Measurements from ENCODE around the gene DPF3.

Gene DPF3

DNA sequence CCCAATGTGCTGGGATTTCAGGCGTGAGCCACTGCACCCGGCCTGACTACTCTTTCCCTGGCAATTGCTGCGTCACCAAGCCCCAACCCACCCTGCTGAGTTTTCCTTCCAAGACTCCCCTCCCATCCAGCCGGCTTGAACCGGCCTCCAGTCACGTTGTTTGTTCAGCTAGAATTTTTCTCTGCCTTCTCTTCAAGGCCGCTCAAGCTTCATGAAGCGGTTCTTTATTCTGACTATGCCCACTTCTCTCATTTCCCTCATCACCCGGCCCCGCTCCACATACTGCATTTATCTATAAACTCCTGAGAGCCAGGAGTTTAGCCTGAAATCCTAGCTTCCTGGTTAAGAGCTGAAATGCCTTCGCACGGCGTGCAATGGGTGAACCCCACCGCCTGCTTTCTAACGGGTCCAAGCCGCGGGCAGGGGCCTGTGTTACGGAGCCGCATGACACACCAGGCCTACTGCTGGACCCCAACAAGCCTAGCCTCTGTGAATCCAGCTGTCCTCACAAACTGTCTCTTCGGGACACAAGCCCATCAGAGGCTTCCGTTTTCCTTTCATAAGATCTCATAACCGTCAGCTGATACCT, 31.4 kb upstream of the DPF3 start:
- H3K27me3 ChIP-seq (ENCODE audit: control insufficient read depth in 5 of 5, insufficient read depth in 4 of 5, low read length in 5 of 5), result peaks cover 0 to 6% (median 0%) of the 10 kb centered on the region in 5 donors
- H3K36me3 ChIP-seq (ENCODE audit: control insufficient read depth in 5 of 5, insufficient read depth in 5 of 5, low read length in 5 of 5), result no peaks in the 10 kb centered on the region
- H3K4me3 ChIP-seq (ENCODE audit: low read depth in 1 of 5, low read length in 5 of 5), result peak overlapping the region; percentile 67 to 95 (median 79)
- peaks cover 1 to 21% (median 14%) of the 10 kb centered on the region in 5 donors for H3K4me1 ChIP-seq (ENCODE audit: control insufficient read depth in 5 of 5, insufficient read depth in 5 of 5, low read length in 5 of 5)
- H3K9me3 ChIP-seq (ENCODE audit: control insufficient read depth in 5 of 5, low read length in 5 of 5), result no peaks in the 10 kb centered on the region
- H3K27ac ChIP-seq (ENCODE audit: low read depth, low read length), result no peak overlapping the region
- peak overlapping the region in 2 of 5 donors; percentile 41 to 67 for H3K9ac ChIP-seq (ENCODE audit: low read length in 5 of 5)

DNA sequence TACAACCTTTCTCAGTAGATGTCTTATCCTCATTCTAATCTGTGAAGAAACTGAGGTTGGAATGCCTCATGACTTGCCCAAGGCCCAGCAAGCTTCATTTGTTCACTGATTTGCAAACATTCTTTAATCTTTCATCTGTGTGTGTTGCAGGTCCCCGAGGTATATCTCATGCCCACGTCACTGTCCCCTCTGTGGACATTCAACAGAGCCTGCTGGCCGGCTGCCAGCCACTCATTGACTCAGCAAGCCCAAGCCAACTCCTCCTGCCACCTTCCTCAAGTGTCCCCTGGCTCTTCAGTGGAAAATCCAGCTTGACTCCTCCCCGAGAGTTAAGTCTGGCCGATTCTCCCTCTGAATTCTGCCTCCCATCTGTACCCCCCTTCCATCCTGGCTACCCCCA, 30.4 kb upstream of the DPF3 start:
- Histone ChIP-seq H3K36me3 (ENCODE audit: control insufficient read depth in 5 of 5, insufficient read depth in 5 of 5, low read length in 5 of 5) (no peaks in the 10 kb centered on the region), H3K4me1 (ENCODE audit: control insufficient read depth in 5 of 5, insufficient read depth in 5 of 5, low read length in 5 of 5) (peaks cover 1 to 21% (median 14%) of the 10 kb centered on the region in 5 donors), H3K27me3 (ENCODE audit: control insufficient read depth in 5 of 5, insufficient read depth in 4 of 5, low read length in 5 of 5) (peaks cover 0 to 6% (median 2%) of the 10 kb centered on the region in 5 donors), H3K4me3 (ENCODE audit: low read depth in 1 of 5, low read length in 5 of 5) (no peak overlapping the region), H3K27ac (ENCODE audit: low read depth, low read length) (no peak overlapping the region), H3K9me3 (ENCODE audit: control insufficient read depth in 5 of 5, low read length in 5 of 5) (no peaks in the 10 kb centered on the region), H3K9ac (ENCODE audit: low read length in 5 of 5) (no peak overlapping the region)

DNA sequence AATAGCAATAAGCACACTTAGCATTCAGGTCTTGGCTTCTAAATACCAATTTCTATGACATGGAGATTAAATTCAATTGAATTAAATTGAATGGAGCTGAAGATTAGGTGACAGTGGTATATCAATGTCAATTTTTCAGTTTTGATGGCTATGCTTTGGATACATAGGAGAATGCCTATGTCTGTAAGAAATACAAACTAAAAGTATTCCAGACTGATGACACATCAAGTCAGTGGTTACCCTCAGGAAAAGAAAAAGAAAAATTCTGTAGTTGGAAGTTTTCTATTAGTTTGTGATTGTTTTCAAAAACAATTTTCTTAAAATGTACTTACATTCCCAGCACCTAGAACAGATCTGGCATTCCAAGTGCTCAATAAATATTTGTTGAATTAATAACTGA, 27.5 kb upstream of the DPF3 start:
- Histone ChIP-seq H3K9ac (ENCODE audit: low read length in 5 of 5) (no peak overlapping the region), H3K27me3 (ENCODE audit: control insufficient read depth in 5 of 5, insufficient read depth in 4 of 5, low read length in 5 of 5) (peaks cover 2 to 15% (median 4%) of the 10 kb centered on the region in 5 donors), H3K36me3 (ENCODE audit: control insufficient read depth in 5 of 5, insufficient read depth in 5 of 5, low read length in 5 of 5) (no peaks in the 10 kb centered on the region), H3K27ac (ENCODE audit: low read depth, low read length) (no peak overlapping the region), H3K4me3 (ENCODE audit: low read depth in 1 of 5, low read length in 5 of 5) (no peak overlapping the region), H3K4me1 (ENCODE audit: control insufficient read depth in 5 of 5, insufficient read depth in 5 of 5, low read length in 5 of 5) (peaks cover 1 to 9% (median 5%) of the 10 kb centered on the region in 5 donors), H3K9me3 (ENCODE audit: control insufficient read depth in 5 of 5, low read length in 5 of 5) (no peaks in the 10 kb centered on the region)

DNA sequence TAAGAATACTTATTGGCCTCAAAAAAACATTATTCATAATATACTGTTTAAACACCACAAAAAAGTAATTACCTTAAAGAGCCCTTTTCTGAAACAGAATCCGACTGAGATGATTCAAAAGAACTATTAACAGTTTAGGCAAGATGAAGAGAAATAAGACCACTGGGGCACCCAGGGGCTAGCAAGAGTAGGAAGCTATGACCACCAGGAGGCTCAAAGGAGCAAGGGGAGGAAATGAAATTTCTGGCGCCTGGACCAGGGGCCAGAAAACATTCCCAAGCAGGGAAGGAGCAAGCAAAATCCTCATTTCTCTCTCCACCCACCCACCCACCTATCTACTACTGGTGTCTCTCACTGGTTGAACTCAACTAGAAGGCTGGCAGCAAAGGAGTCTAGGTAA, 26.1 kb upstream of the DPF3 start:
- Histone ChIP-seq H3K4me1 (ENCODE audit: control insufficient read depth in 5 of 5, insufficient read depth in 5 of 5, low read length in 5 of 5) (no peaks in the 10 kb centered on the region), H3K9ac (ENCODE audit: low read length in 5 of 5) (no peak overlapping the region), H3K9me3 (ENCODE audit: control insufficient read depth in 5 of 5, low read length in 5 of 5) (no peaks in the 10 kb centered on the region), H3K27ac (ENCODE audit: low read depth, low read length) (no peak overlapping the region), H3K4me3 (ENCODE audit: low read depth in 1 of 5, low read length in 5 of 5) (no peak overlapping the region), H3K36me3 (ENCODE audit: control insufficient read depth in 5 of 5, insufficient read depth in 5 of 5, low read length in 5 of 5) (no peaks in the 10 kb centered on the region), H3K27me3 (ENCODE audit: control insufficient read depth in 5 of 5, insufficient read depth in 4 of 5, low read length in 5 of 5) (peaks cover 2 to 15% (median 4%) of the 10 kb centered on the region in 5 donors)

DNA sequence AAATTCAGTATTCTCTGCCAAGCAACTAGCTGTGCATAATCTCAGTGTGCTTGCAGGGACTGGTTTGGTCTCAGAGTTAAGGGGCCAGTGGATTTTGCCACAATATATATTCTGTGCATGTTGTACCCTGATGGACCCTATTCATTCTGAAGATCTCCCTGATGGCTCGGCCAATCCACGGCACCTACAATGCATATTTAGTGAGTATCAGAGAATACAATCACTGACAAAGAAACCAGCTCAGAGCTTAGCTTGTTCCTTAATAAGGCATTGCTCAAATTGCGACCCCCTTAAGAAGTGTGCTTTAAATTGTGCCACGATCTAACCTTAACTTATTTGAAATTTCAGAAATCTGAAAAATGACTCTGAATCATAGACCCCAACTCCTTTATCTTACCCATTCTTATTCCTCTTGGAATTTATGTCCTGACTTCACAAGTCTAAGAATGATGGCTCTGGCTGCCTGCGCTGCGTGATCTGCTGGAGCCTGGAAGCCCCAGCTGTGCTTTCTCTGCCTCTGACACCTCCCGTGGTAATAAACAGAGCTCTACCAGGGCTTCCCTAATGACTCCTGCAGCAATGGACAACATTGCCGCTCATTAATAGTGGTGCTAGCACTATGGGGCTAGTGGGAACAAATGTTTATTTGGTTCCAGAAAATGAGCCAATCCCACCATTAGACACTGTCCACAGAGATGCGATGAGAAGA, 23.3 kb upstream of the DPF3 start:
- no peaks in the 10 kb centered on the region for H3K4me1 ChIP-seq (ENCODE audit: control insufficient read depth in 5 of 5, insufficient read depth in 5 of 5, low read length in 5 of 5)

DNA sequence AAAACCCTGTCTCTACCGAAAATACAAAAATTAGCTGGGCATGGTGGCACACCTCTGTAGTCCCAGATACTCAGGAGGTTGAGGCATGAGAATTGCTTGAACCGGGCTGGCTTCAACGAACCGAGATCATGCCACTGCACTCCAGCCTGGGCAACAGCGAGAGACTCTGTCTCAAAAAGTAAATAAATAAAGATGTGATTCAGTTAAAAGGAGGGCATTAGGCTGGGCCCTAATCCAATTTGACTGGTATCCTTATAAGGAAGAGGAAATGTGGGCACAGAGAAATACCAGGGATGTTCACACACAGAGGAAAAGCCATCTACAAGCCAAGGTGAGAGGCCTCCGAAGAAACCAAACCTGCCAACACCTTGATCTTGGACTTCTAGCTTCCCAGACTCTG, 22.3 kb upstream of the DPF3 start:
- Histone ChIP-seq H3K27me3 (ENCODE audit: control insufficient read depth in 5 of 5, insufficient read depth in 4 of 5, low read length in 5 of 5) (peaks cover 2 to 13% (median 4%) of the 10 kb centered on the region in 5 donors), H3K4me3 (ENCODE audit: low read depth in 1 of 5, low read length in 5 of 5) (no peak overlapping the region), H3K36me3 (ENCODE audit: control insufficient read depth in 5 of 5, insufficient read depth in 5 of 5, low read length in 5 of 5) (no peaks in the 10 kb centered on the region), H3K9me3 (ENCODE audit: control insufficient read depth in 5 of 5, low read length in 5 of 5) (no peaks in the 10 kb centered on the region), H3K4me1 (ENCODE audit: control insufficient read depth in 5 of 5, insufficient read depth in 5 of 5, low read length in 5 of 5) (no peaks in the 10 kb centered on the region), H3K27ac (ENCODE audit: low read depth, low read length) (no peak overlapping the region), H3K9ac (ENCODE audit: low read length in 5 of 5) (no peak overlapping the region)

More for the DNA sequence above, 23.3 kb upstream of the DPF3 start:
- no peak overlapping the region for H3K27ac ChIP-seq (ENCODE audit: low read depth, low read length)
- no peaks in the 10 kb centered on the region for H3K36me3 ChIP-seq (ENCODE audit: control insufficient read depth in 5 of 5, insufficient read depth in 5 of 5, low read length in 5 of 5)
- peaks cover 2 to 15% (median 4%) of the 10 kb centered on the region in 5 donors for H3K27me3 ChIP-seq (ENCODE audit: control insufficient read depth in 5 of 5, insufficient read depth in 4 of 5, low read length in 5 of 5)
- H3K9ac ChIP-seq (ENCODE audit: low read length in 5 of 5), result no peak overlapping the region
- H3K4me3 ChIP-seq (ENCODE audit: low read depth in 1 of 5, low read length in 5 of 5), result no peak overlapping the region
- H3K9me3 ChIP-seq (ENCODE audit: control insufficient read depth in 5 of 5, low read length in 5 of 5), result no peaks in the 10 kb centered on the region

DNA sequence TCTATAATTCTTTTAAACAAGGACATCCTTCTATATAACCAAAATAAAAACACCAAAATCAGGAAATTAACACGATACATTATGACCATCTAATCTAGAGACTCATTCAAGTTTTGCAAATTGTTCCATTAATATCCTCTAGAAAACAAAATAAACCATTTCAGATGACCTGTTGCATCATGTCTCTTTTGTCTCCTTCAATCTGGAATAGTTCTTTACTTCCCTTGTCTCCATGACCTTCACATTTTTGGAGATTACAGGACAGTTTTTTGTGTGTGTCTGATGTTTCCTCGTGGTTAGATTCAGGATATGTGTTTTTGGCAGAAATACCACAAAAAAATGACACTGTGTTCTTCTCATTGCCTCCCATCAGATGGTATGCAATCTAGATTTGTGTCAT, 19.9 kb upstream of the DPF3 start:
- no peak overlapping the region for H3K9ac ChIP-seq (ENCODE audit: low read length in 5 of 5)
- peaks cover 0 to 9% (median 4%) of the 10 kb centered on the region in 5 donors for H3K27me3 ChIP-seq (ENCODE audit: control insufficient read depth in 5 of 5, insufficient read depth in 4 of 5, low read length in 5 of 5)
- H3K4me1 ChIP-seq (ENCODE audit: control insufficient read depth in 5 of 5, insufficient read depth in 5 of 5, low read length in 5 of 5), result peaks cover 0 to 7% (median 2%) of the 10 kb centered on the region in 5 donors
- no peaks in the 10 kb centered on the region for H3K9me3 ChIP-seq (ENCODE audit: control insufficient read depth in 5 of 5, low read length in 5 of 5)
- no peaks in the 10 kb centered on the region for H3K36me3 ChIP-seq (ENCODE audit: control insufficient read depth in 5 of 5, insufficient read depth in 5 of 5, low read length in 5 of 5)
- H3K27ac ChIP-seq (ENCODE audit: low read depth, low read length), result no peak overlapping the region
- H3K4me3 ChIP-seq (ENCODE audit: low read depth in 1 of 5, low read length in 5 of 5), result no peak overlapping the region

DNA sequence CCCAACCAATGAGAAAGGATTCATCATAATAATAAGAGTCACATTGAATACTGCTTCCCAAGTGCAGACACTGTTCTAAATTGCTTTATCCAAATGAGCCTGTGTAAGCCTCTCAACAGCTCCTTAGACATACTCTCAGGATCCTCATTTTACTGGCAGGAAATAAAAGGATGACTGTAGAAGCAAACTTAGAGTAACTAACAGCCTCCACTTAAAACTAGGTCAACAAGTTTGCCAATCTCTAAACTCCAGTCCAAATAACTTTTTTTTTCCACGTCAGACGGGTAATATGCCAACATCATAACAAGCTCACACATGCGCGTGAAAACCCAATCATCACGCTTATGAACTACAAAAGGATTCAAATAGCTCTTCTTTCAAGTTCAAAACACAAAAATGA, 15.3 kb upstream of the DPF3 start:
- H3K36me3 ChIP-seq (ENCODE audit: control insufficient read depth in 5 of 5, insufficient read depth in 5 of 5, low read length in 5 of 5), result no peaks in the 10 kb centered on the region
- no peaks in the 10 kb centered on the region for H3K9me3 ChIP-seq (ENCODE audit: control insufficient read depth in 5 of 5, low read length in 5 of 5)
- no peak overlapping the region for H3K4me3 ChIP-seq (ENCODE audit: low read depth in 1 of 5, low read length in 5 of 5)
- H3K27ac ChIP-seq (ENCODE audit: low read depth, low read length), result no peak overlapping the region
- no peak overlapping the region for H3K9ac ChIP-seq (ENCODE audit: low read length in 5 of 5)
- no peaks in the 10 kb centered on the region for H3K27me3 ChIP-seq (ENCODE audit: control insufficient read depth in 5 of 5, insufficient read depth in 4 of 5, low read length in 5 of 5)
- peaks cover 0 to 31% (median 16%) of the 10 kb centered on the region in 5 donors for H3K4me1 ChIP-seq (ENCODE audit: control insufficient read depth in 5 of 5, insufficient read depth in 5 of 5, low read length in 5 of 5)

DNA sequence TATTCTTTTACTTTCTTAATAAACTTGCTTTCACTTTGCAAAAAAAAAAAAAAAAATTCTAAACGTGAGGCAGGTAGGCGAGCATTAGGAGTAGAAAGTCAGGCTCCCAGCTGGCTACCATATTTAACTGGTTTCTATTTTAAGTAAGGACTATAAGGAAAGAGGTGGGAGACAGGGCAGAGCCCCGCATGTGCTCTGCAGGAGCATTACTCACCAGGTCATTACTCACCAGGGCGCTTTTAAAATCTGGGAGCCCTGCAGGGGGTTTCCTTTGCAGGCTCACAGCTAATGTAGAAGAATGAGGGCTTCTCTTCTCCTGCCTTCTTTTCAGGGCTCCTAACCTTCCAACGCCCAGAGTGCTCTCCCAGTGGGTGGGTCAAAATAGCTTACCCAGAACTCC, 14.0 kb upstream of the DPF3 start:
- Histone ChIP-seq H3K36me3 (ENCODE audit: control insufficient read depth in 5 of 5, insufficient read depth in 5 of 5, low read length in 5 of 5) (no peaks in the 10 kb centered on the region), H3K4me1 (ENCODE audit: control insufficient read depth in 5 of 5, insufficient read depth in 5 of 5, low read length in 5 of 5) (peaks cover 0 to 31% (median 16%) of the 10 kb centered on the region in 5 donors), H3K27ac (ENCODE audit: low read depth, low read length) (no peak overlapping the region), H3K4me3 (ENCODE audit: low read depth in 1 of 5, low read length in 5 of 5) (no peak overlapping the region), H3K9me3 (ENCODE audit: control insufficient read depth in 5 of 5, low read length in 5 of 5) (no peaks in the 10 kb centered on the region), H3K9ac (ENCODE audit: low read length in 5 of 5) (no peak overlapping the region), H3K27me3 (ENCODE audit: control insufficient read depth in 5 of 5, insufficient read depth in 4 of 5, low read length in 5 of 5) (no peaks in the 10 kb centered on the region)

DNA sequence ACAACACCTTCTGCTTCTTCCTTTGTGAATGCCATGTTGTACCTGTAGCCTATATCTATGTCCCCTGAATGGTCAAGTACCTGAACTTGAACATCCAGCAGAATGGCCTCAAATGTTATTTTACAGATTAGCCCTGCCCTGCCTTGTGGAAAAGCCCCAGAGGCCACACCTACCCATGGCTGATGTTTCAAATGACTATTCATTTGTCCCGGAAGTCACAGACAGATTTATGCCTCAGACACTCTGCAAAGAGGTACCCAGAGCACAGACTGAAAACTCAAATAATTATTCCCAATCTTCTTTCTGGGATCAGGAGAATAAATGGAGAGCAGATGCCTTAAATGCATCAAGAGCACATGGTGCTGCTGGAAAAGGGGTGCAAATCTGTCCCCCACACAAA, 13.0 kb upstream of the DPF3 start:
- H3K9me3 ChIP-seq (ENCODE audit: control insufficient read depth in 5 of 5, low read length in 5 of 5), result no peaks in the 10 kb centered on the region
- H3K27ac ChIP-seq (ENCODE audit: low read depth, low read length), result no peak overlapping the region
- no peak overlapping the region for H3K4me3 ChIP-seq (ENCODE audit: low read depth in 1 of 5, low read length in 5 of 5)
- peaks cover 0 to 31% (median 16%) of the 10 kb centered on the region in 5 donors for H3K4me1 ChIP-seq (ENCODE audit: control insufficient read depth in 5 of 5, insufficient read depth in 5 of 5, low read length in 5 of 5)
- H3K36me3 ChIP-seq (ENCODE audit: control insufficient read depth in 5 of 5, insufficient read depth in 5 of 5, low read length in 5 of 5), result no peaks in the 10 kb centered on the region
- H3K27me3 ChIP-seq (ENCODE audit: control insufficient read depth in 5 of 5, insufficient read depth in 4 of 5, low read length in 5 of 5), result no peaks in the 10 kb centered on the region
- no peak overlapping the region for H3K9ac ChIP-seq (ENCODE audit: low read length in 5 of 5)

Data from subcutaneous abdominal adipose tissue (tissue), 5 donors.